GM21367 (cell line): Measurements from ENCODE around the gene GADD45G.

ENCODE experiments used
- ATAC-seq: cut with Tn5 transposase; IDR thresholded peaks from one replicate; pipeline ENCODE4 v1.9.1; 2021; ENCODE audit not compliant: unreplicated experiment

GADD45G gene

GRCh38 chr9:89608641-89609335 is 4.0 kb downstream of the GADD45G start:
- ATAC-seq, result no peak

GRCh38 chr9:89609426-89610006 is 4.7 kb downstream of the GADD45G start:
- ATAC-seq, result no peak

- ATAC-seq, result no peak
Observed at GRCh38 chr9:89610391-89610925, 5.6 kb downstream of the GADD45G start.

- ATAC-seq, result no peak
Observed at GRCh38 chr9:89611425-89611824, 6.6 kb downstream of the GADD45G start.

- no peak for ATAC-seq
Observed at GRCh38 chr9:89612566-89613278, 7.9 kb downstream of the GADD45G start.

GRCh38 chr9:89613912-89614892 is 9.4 kb downstream of the GADD45G start:
- ATAC-seq, result no peak

GRCh38 chr9:89615661-89616060 is 10.8 kb downstream of the GADD45G start:
- no peak for ATAC-seq

GRCh38 chr9:89616411-89616810 is 11.6 kb downstream of the GADD45G start:
- no peak for ATAC-seq

- no peak for ATAC-seq
Observed at GRCh38 chr9:89617978-89618377, 13.2 kb downstream of the GADD45G start.

- ATAC-seq, result no peak
Observed at GRCh38 chr9:89619019-89619418, 14.2 kb downstream of the GADD45G start.

- ATAC-seq, result no peak
Observed at GRCh38 chr9:89619424-89620138, 14.8 kb downstream of the GADD45G start.

- ATAC-seq, result no peak
Observed at GRCh38 chr9:89621031-89621430, 16.2 kb downstream of the GADD45G start.

- no peak for ATAC-seq
Observed at GRCh38 chr9:89621676-89622075, 16.9 kb downstream of the GADD45G start.

GRCh38 chr9:89622933-89623861 is 18.4 kb downstream of the GADD45G start:
- no peak for ATAC-seq

GRCh38 chr9:89623925-89624420 is 19.2 kb downstream of the GADD45G start:
- ATAC-seq, result no peak

- ATAC-seq, result no peak
Observed at GRCh38 chr9:89625721-89626687, 21.2 kb downstream of the GADD45G start.

GRCh38 chr9:89626741-89627265 is 22.0 kb downstream of the GADD45G start:
- ATAC-seq, result no peak
